HG03342 (cell line): ENCODE data around the gene FGFR4.
"Not testable (repeated sequence)": the region's sequence is repeated elsewhere in the genome, so short reads cannot be mapped to it uniquely, and the experiment has no call there.

Source experiments
- ATAC-seq: cut with Tn5 transposase; IDR thresholded peaks from one replicate; pipeline ENCODE4 v1.9.1; 2021; ENCODE audit warnings: mild to moderate bottlenecking, moderate library complexity; ENCODE audit not compliant: unreplicated experiment

Gene FGFR4

DNA sequence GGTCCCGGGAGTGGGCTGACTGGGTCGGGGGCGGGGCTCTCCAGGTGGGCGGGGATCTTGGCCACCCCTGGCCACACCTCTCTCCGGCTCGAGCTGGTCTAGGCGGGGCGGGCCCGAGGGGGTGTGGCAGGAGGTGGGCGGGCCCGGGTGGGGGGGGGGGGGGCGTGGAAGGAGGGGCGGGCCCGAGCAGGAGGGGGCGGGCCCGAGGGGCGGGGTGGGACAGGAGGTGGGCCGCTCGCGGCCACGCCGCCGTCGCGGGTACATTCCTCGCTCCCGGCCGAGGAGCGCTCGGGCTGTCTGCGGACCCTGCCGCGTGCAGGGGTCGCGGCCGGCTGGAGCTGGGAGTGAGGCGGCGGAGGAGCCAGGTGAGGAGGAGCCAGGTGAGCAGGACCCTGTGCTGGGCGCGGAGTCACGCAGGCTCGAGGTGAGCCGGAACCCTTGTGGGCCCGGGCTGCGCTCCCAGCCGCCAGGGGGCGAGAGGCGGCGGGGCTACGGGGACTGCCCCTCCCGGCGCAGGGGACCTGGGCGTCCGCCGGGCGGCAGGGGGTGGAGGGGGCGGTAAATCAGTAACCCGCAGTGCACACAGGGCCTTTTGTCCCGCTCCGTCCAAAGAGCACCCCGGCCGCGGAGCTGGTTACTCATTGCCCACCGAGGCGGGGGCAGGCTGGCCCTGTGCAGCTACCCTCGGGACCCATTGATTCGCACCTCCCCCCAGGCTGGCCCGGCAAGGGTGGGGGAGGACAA lies at the start of gene FGFR4:
Gene FGFR4, plus strand, starts transcription at position 262 of the 744 bp plus-strand sequence. CDS start 2,688 bp downstream, outside the sequence.
- peak; percentile 74 for ATAC-seq

DNA sequence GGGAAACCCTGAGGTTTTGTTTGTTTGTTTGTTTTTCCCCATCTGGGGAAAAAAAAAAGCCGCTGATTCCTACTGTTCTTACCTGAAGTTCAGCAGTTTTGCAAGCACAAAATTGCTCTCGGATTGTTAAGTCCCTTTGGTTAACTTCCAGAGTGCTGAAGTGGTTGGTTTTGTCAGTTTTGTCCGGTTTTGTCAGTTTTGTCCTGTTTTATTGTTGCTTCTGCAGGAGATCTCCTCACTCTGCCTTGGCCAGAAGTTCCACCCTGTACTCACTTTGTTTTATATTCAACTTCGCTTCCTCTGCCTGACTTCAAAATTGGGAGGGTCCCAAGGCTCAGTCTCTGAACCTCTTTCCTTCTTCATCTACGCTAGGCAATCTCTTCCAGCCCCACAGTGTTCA lies 49.8 kb upstream of the FGFR4 start:
- no peak for ATAC-seq

DNA sequence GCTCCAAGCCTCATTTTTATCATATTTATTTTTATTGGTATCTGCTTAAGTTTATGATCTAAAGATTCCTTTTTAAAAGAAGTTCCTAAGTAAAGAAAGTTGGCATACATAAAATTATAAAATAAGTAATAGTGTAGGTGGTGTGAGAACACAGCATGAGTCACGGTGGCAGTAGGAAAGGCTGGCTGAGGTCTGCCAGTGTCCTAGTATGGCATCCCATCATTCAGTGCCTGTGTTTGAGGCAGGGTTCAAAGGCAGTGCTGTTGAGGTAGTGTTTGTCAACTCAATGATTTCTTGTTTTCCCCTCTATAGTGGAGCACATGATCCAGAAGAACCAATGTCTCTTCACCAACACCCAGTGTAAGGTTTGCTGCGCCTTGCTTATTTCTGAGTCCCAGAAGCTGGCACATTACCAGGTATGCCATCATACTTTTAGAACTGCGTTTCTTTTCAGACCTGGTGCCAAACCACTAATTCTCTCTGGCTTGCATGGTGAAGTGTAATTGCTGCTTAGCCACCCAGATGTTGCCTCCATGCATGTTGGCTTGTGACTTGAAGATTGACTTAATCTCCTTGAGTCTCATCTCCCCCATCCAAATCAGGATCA lies 45.8 kb upstream of the FGFR4 start:
- no peak for ATAC-seq

DNA sequence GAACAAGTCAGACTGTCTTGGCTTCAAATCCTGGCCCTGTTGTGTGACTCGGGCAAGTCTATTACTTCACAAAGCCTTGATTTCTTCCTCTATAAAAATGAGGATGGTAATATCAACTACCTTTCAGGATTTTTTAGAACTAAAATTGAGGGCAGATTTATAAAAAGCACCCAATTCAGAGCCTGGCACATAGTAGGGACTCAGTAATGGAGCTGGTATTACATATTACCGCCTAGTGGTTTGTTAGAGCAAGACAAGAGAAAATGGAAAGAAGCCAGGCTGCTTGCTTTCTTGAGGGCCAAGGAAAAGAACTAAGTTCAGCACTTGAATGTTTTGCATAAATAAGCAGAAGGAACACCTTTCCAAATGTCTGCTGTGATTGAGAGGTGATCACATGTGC lies 44.8 kb upstream of the FGFR4 start:
- no peak for ATAC-seq

DNA sequence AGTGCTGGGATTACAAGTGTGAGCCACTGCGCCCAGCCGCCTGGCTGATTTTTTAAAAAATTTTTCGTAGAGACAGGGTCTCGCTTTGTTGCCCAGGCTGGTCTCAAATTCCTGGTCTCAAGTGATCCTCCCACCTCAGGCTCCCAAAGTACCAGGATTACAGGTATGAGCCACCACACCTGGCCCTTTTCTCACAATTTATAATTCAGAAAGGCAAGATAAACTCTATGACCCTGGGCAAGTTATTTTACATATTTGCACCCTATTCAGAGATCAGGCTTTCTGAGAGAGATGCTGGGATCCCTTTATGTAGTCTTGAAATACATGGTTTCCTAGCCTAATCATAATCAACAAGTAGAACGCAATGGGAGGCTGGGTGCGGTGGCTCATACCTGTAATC lies 43.6 kb upstream of the FGFR4 start:
- ATAC-seq = no peak

DNA sequence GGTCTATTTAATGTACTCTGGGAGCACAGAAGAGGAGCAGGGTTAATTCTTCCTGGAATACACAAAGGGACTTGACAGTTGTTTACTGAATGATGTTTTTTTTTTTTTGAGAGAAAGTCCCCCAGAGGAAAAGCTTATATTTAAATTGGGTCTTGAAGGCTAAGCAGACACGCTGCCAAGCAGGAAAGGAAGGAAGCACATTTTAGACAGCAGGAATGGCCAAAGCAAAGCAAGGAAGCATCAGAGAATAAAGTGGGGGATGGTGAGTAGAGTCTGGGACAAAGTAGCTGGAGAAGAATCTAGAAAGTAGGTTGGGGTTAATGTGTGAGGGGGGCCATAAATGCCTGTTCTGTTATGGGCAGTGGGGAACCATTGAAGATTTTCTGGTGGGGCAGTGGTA lies 42.8 kb upstream of the FGFR4 start:
- ATAC-seq = no peak

DNA sequence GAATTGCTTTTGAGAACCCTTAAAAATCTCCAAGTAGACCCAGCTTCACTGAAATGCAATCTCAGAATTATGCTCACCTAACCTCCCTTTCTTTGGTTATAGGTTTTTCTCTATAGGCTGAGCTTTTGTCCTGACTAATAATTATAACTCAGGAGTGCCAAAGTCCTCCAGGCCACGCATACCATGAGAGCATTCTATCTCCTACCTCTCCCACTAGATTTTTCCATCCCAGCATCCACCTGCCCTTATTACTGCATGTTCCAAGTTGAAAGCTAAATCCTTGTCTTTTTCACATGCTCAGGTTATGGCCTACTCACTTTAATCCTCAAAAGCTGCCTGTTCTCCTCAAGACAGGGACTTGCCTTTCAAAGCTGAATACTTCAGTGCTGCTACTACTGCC lies 42.1 kb upstream of the FGFR4 start:
- no peak for ATAC-seq

DNA sequence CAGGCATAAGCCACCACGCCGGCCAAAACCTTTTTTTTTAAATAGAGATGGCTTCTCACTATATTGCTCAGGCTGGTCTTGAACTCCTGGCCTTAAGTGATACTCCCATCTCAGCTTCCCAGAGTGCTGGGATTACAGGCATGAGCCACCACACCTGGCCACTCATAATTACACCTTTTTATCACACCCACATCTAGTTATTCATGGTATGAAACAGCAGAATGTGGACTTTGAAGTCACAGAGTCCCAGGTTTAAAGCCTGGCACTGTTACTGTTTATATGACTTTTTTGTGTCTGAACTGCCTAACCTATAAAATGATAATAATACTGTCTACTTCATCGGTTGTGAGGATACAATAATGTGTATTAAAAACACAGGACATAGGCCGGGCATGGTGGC lies 41.1 kb upstream of the FGFR4 start:
- ATAC-seq = no peak

DNA sequence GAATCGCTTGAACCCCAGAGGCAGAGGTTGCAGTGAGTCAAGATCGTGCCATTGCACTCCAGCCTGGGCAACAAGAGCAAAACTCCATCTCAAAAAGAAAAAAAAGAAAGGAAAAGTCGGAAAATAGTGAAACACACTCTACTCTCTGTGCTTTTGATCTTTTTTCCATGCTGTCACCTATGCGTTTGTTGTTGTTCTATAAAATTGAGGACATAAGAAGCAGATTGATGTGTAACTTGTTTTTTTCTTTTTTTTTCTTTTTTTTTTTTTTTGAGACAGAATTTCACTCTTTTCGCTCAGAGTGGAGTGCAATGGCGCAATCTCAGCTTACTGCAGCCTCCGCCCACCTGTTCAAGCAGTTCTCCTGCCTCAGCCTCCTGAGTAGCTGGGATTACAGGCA lies 38.2 kb upstream of the FGFR4 start:
- not testable (repeated sequence) for ATAC-seq

DNA sequence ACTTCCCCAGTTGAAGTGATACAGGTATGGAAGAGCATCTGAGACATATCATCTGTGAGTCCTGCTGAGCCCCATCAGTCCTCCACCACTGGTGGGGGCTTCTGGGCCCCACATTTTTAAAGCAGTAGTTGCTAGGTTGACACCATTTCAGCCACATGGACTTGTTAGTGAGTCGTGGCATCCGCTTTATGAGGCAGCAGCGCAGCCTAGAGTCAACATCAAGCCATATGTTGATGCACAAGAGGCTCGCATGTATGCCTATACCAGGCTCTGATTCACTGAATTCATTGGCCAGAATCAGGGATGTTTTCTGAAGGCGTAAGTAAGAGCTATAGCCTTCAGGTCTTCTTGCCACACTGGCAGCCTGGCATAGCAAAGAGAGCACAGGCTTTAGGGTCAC lies 37.4 kb upstream of the FGFR4 start:
- ATAC-seq = no peak

DNA sequence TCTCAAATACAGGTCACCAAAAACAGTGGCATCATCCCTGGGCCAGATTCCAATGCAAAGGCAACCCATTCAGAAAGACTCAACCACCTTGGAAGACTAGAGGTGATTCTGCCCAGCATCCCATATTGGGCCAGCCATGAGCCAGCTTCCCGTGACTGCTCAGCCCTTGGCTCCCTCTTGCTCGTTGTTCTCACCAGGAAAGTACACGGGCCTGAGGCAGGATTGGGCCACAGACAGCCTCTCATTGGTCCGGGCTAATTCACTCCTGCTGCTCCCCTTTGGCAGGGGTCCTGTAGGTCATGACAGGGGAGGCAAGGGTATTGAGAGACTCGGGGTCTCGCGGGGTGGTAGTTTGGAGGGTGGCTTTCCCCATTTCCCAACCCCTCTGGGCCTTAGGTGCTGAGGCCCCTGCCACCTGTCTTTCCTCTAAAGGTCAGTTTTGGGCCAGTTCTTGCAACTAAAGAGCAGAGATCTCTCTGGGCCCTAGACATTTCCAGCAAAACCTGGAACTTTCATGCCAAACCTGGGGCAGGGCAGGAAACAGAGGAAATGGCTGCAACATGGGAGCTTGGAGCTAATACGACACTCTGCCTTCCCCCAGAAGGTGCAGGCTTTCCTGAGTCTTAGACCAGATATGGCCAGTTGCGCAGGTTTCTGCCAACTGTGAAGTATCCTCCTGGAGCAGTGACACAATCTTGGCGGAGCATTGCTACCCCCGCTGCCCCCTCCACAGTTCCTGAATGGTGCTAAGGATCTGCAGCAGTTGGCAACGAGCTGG lies 22.0 kb upstream of the FGFR4 start:
- no peak for ATAC-seq

DNA sequence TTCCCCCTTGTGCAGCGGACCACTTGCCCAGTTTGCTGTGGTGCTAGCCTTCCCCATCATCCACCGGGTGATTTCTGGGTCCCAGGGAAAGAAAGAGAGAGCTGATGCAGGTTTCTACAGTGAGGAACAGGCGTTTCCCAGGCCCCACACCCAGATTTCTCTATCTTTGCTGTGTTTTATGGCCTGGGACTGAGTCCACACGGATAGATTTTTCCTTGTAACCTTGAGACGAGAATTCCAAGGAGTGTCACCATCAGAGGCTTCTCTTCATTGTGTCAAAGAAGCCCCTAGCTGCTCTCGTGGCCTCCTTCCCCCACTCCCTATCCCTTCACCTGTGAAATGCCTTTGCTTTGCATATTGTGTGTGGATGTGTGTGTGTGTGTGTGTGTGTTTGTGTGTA lies 21.2 kb upstream of the FGFR4 start:
- ATAC-seq = no peak

DNA sequence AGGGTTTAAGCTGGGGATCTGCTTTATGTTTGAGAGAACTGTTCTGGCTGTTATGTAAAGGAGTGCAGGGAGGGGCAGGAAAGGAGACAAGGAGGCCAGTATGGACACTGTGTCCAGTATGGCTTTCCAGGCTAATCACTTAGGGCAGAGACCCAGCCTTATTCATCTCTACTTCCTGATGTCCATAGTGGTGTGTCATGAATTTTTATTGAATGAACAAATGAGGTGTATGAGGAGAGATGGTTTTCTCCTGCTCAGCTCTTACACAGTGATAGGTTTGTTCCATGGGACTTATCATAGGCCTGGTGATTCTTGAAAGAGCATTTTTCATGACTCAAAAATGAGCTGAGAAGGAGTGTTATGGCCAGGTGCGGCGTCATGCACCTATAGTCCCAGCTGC lies 20.5 kb upstream of the FGFR4 start:
- no peak for ATAC-seq

DNA sequence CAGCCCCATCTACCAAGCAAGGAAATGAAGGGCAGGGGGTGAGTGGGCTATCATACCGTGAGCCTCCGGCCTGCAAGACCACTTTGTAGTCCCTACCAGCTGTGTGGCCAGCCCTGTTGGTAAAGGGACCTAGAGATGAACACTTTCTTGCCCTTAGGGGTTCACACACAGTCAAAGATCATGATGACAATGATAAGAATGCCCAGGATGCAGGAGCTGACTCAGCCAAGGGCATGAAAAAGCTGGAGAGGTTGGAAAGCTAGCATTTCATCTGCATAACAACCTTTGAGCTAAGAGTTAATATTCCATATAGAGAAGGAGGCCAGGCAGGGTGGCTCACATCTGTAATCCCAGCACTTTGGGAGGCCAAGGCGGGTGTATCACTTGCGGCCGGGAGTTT lies 19.2 kb upstream of the FGFR4 start:
- no peak for ATAC-seq

DNA sequence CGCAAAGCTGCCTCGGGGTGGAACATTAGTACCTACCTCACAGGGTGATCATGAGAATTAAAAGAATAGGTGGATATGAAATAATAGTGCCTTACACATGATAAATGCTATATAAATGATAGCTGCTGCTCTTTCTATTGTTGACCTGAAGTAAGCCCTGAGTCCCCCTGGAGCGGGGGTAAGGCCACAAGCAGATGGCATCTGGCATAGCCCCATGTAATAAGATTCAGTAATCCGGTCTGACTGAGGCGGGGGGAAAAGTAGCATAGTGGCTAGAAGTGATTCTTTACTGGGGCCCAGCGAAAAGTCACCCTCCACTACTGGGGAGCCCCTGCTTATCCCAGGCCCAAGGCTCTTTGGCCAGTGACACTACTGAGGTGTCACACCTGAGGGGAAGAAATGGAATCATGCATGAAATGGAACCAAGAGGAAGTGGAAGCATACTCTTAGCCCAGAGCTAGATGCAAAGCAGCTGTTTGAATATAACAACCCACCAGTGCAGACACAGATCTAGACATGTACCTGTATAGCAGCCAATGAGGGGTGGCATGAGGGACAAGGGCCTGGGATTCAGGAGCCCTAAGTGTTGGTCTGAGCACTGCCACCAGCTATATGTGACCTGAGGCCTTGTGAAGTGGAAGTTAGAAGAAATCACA lies 16.1 kb upstream of the FGFR4 start:
- ATAC-seq = no peak

DNA sequence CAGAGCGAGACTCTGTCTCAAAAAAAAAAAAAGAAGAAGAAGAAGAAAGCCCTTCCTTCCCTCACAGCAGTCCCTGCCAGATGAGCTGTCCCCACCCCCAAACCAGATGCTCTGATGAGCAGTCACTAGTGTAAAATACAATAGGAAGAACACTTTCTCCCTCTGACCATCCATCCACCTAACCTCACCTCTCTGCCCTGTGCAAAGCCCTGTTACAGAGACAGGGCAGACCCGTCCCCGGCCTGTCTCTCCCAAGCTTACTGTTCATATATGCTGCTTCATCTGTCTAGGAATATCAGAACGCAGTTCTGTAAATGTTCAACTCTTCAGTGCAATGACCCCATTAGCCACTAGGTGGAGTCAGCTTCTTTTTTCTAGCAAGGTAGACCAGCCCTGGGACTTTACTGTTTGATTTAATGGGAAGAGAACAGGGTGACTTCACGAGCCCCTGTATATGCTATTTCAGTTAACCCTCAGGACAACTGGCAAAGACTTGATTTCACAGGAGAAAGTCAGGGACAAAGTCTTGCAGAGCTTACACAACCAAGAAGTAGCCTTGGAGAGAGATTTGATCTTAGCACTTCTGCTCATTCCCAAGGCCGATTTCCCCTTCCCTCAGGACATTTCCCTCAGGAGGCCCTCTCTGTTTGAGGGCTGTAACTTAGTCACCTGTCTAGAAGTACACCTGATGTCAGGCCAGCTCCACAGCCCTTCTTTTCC lies 14.9 kb upstream of the FGFR4 start:
- ATAC-seq = peak; percentile 69

DNA sequence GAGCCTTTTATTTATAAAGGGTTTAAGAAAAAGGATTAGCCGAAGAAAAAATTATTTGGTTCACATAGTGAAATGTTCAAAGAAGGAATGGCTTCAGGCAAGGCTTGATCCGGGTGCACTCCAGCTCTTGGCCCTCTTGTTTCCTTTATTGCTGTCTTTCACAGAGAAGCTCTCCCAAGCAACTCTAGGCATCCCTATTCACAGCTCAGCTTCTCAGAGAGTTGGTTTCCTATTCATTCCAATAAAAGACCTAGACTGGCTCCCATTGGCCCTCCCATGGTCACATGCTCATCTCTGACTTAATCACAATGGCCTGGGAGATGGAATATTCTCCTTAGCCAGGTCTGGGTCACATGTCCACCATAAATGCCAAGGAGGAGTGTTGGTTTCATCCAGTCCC lies 9.4 kb upstream of the FGFR4 start:
- ATAC-seq = no peak

DNA sequence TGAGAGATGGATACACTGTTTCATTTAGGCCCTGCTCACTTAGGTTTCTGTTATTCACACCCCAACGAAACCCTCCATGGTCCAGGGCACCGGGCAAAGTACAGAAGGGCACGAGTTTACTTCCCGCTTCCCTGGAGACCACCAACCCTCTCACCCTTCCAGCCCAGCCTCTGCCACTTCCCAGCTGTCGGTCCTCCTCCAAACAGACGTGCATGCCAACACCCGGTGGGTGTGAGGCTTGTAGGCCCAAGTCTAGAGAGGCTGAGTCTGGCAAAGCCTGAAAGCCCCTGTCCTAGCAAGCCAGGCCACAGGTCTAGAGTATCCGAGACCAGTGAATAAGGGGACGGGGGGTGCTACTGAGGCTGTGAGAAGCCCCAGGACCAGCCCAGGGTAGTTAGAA lies 7.1 kb upstream of the FGFR4 start:
- ATAC-seq = no peak

DNA sequence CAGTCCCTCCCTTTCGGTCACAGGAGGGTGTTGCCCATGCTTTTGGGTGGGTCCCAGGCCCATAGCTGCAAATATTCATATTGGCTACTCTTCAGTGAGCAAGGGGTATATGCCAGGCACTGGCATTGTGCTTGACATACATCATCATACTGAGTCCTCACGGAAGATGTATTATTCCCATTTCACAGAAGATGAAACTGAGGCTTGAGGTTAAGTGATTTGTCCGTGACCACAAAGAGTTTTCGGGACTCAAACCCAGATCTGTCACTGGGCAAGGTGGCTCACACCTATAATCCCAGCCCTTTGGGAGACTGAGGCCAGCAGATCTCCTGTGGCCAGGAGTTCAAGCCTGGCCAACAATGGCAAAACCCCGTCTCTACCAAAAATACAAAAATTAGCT lies 6.5 kb upstream of the FGFR4 start:
- ATAC-seq = no peak

DNA sequence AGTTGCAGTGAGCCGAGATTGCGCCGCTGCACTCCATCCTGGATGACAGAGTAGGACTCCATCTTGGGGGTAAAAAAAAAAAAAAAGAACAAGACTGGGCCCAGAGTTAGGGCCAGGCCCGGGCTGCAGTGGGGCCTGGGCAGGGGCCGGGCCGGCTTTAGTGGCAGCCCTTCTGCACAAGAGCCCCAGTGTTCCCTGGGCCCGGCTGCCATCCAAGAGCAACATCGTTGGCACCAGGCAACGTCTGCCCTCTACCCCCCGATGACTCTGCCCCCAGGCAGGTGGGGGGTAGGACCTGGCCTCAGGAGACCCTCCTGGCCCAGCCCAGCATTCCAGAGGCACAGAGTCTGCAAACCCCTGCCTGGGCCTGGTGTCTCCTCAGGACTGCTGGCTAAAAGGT lies 4.9 kb upstream of the FGFR4 start:
- no peak for ATAC-seq

DNA sequence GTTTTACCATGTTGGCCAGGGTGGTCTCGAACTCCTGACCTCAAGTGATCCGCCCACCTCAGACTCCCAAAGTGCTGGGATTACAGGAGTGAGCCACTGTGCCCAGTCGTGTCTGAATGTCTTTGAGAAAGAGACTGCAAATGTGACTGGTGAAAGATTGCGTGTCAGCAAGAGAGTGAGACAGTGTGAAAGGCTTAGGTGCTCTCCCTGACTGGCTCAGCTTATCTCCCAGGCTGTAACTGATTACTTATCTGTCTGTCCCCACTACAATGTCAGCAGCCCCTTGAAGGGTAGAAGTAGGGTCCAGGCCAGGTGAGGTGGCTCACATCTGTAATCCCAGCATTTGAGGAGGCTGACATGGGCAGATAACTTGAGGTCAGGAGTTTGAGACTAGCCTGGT lies 3.4 kb upstream of the FGFR4 start:
- no peak for ATAC-seq
